H1 (cell line): ENCODE results near the gene OLFM1. TPM values are rescaled to one million over a fixed set of nuclear protein-coding genes. Genes with fewer than 3 reads are reported as not detected.

ENCODE experiments used
- CTCF ChIA-PET: fragments of 300-600 bp; sonication (Branson Sonifier 250); formaldehyde crosslinking; loops from one replicate; lab custom pipeline; 2021; ENCODE audit not compliant: partially characterized antibody; lab: Charles Lee
- POLR2A ChIA-PET: fragments of 300-600 bp; sonication (Branson Sonifier 250); formaldehyde crosslinking; loops from one replicate; lab custom pipeline; 2021; ENCODE audit warnings: inconsistent platforms; ENCODE audit not compliant: partially characterized antibody; lab: Charles Lee
- DNase-seq, 2 experiments: peaks; one replicate each; pipeline versions ENCODE4 v3.0.0 to v3.0.0-alpha.2; 2010 to 2022; ENCODE audit warnings: low spot score in 2 of 2, low read depth in 1 of 2, mixed read lengths in 1 of 2
- FAIRE-seq: peaks from 2 replicates; lab custom pipeline; 2011; peaks lifted over from hg19 to GRCh38; lab: Jason Lieb, UNC
- H2AFZ ChIP-seq: 2 replicates; pipeline ENCODE4 v1.8.1; 2012; ENCODE audit warnings: low read length, inconsistent platforms
- H2AK5ac ChIP-seq: 2 replicates; pipeline ENCODE4 v1.6.1; 2013; ENCODE audit warnings: low read depth, low read length
- H2BK120ac ChIP-seq: replicated peaks from 2 replicates; pipeline ENCODE3; 2013; ENCODE audit warnings: low read depth, low read length, inconsistent platforms
- H2BK12ac ChIP-seq: 2 replicates; pipeline ENCODE4 v1.6.1; 2013; ENCODE audit warnings: low read depth, low read length
- H2BK15ac ChIP-seq: 2 replicates; pipeline ENCODE4 v1.6.1; 2013; ENCODE audit warnings: low read length
- H2BK20ac ChIP-seq: 2 replicates; pipeline ENCODE4 v1.6.1; 2013; ENCODE audit warnings: low read length
- H2BK5ac ChIP-seq: 2 replicates; pipeline ENCODE4 v1.6.1; 2013; ENCODE audit warnings: low read depth, low read length
- H3K14ac ChIP-seq: 2 replicates; pipeline ENCODE4 v1.6.1; 2013; ENCODE audit warnings: inconsistent platforms; ENCODE audit not compliant: insufficient read length
- H3K18ac ChIP-seq: 2 replicates; pipeline ENCODE4 v1.6.1; 2013; ENCODE audit warnings: low read length; ENCODE audit errors: extremely low read depth
- H3K23ac ChIP-seq: 2 replicates; pipeline ENCODE4 v1.6.1; 2013; ENCODE audit warnings: inconsistent platforms; ENCODE audit not compliant: insufficient read length
- H3K23me2 ChIP-seq: 2 replicates; pipeline ENCODE4 v1.6.1; 2013; ENCODE audit warnings: low read depth, low read length
- H3K27ac ChIP-seq: 2 replicates; pipeline ENCODE4 v1.6.1; 2011; ENCODE audit warnings: low read depth, low read length, inconsistent platforms
- H3K27me3 ChIP-seq, 4 experiments: replicated peaks in 1 of 4; 1 replicate in 1 of 4; 2 replicates in 3 of 4; pipeline versions ENCODE4 v1.6.1 to v1.8.1; 2011 to 2013; ENCODE audit warnings: low read length in 3 of 4, mild to moderate bottlenecking in 3 of 4, inconsistent platforms in 2 of 4, mixed read lengths in 2 of 4, moderate library complexity in 1 of 4; ENCODE audit not compliant: control insufficient read depth in 3 of 4, insufficient read depth in 3 of 4; ENCODE audit errors: extremely low read depth in 1 of 4
- H3K36me3 ChIP-seq, 4 experiments: 2 replicates each; pipeline versions ENCODE4 v1.6.1 to v1.8.1; 2011 to 2013; ENCODE audit warnings: mild to moderate bottlenecking in 4 of 4, low read length in 3 of 4, moderate library complexity in 2 of 4, control low read depth in 1 of 4, inconsistent platforms in 1 of 4; ENCODE audit not compliant: insufficient read depth in 4 of 4, control insufficient read depth in 2 of 4
- H3K4ac ChIP-seq: replicated peaks from 2 replicates; pipeline ENCODE3; 2013; ENCODE audit warnings: low read length, low read depth, mixed read lengths, inconsistent platforms; ENCODE audit not compliant: insufficient read length
- H3K4me1 ChIP-seq, 4 experiments: replicated peaks in 1 of 4; 1 replicate in 1 of 4; 2 replicates in 3 of 4; pipeline versions ENCODE4 v1.6.1 to v1.8.1; 2011 to 2013; ENCODE audit warnings: low read length in 3 of 4, inconsistent platforms in 2 of 4, mixed read lengths in 1 of 4; ENCODE audit not compliant: insufficient read depth in 4 of 4, control insufficient read depth in 3 of 4
- H3K4me2 ChIP-seq, 2 experiments: 2 replicates each; pipeline versions ENCODE4 v1.6.1 to v1.8.1; 2011 to 2013; ENCODE audit warnings: low read depth in 2 of 2, low read length in 2 of 2, control low read depth in 1 of 2, inconsistent platforms in 1 of 2, mild to moderate bottlenecking in 1 of 2; ENCODE audit not compliant: insufficient read depth in 1 of 2
- H3K4me3 ChIP-seq, 4 experiments: fragments of 200-600, 300-600 bp in 1 of 4; sonication (generic), shearing (Covaris generic), sonication (Bioruptor Twin) in 1 of 4; 2 replicates each; pipeline versions ENCODE4 v1.5.1 to v1.8.1; 2011 to 2016; ENCODE audit warnings: low read length in 4 of 4, low read depth in 3 of 4, control low read depth in 2 of 4, inconsistent platforms in 2 of 4, mild to moderate bottlenecking in 2 of 4, mixed read lengths in 1 of 4, moderate library complexity in 1 of 4; ENCODE audit not compliant: insufficient read depth in 2 of 4; ENCODE audit errors: extremely low read depth in 1 of 4
- H3K56ac ChIP-seq: replicated peaks from 2 replicates; pipeline ENCODE3; 2013; ENCODE audit warnings: low read depth, mild to moderate bottlenecking, mixed read lengths, low read length, inconsistent platforms; ENCODE audit not compliant: insufficient read length
- H3K79me1 ChIP-seq: 2 replicates; pipeline ENCODE4 v1.6.1; 2013; ENCODE audit warnings: low read depth, low read length, control low read depth
- H3K79me2 ChIP-seq, 2 experiments: 2 replicates each; pipeline versions ENCODE4 v1.6.1 to v1.8.1; 2012 to 2013; ENCODE audit warnings: low read length in 2 of 2, mild to moderate bottlenecking in 2 of 2, inconsistent platforms in 1 of 2; ENCODE audit not compliant: insufficient read depth in 2 of 2, control insufficient read depth in 1 of 2
- H3K9ac ChIP-seq, 4 experiments: replicated peaks in 1 of 4; 1 replicate in 1 of 4; 2 replicates in 3 of 4; pipeline versions ENCODE4 v1.6.1 to v1.8.1; 2011 to 2013; ENCODE audit warnings: low read depth in 3 of 4, low read length in 3 of 4, control low read depth in 2 of 4, mild to moderate bottlenecking in 2 of 4, moderate library complexity in 2 of 4, inconsistent platforms in 1 of 4; ENCODE audit errors: extremely low read depth in 1 of 4
- H3K9me3 ChIP-seq, 2 experiments: 2 replicates each; pipeline versions ENCODE4 v1.6.1 to v1.8.1; 2012 to 2013; ENCODE audit warnings: mild to moderate bottlenecking in 2 of 2, moderate library complexity in 2 of 2, control low read depth in 1 of 2, inconsistent platforms in 1 of 2, low read depth in 1 of 2, low read length in 1 of 2, mixed read lengths in 1 of 2; ENCODE audit not compliant: insufficient read depth in 2 of 2
- H4K20me1 ChIP-seq, 2 experiments: replicated peaks in 1 of 2; 2 replicates each; pipeline versions ENCODE3 to v1.8.1; 2011 to 2013; ENCODE audit warnings: inconsistent platforms in 2 of 2, low read length in 2 of 2, mild to moderate bottlenecking in 1 of 2; ENCODE audit not compliant: insufficient read depth in 2 of 2, control insufficient read depth in 1 of 2
- H4K5ac ChIP-seq: 2 replicates; pipeline ENCODE4 v1.6.1; 2013; ENCODE audit warnings: low read length, low read depth, mixed read lengths, inconsistent platforms; ENCODE audit not compliant: insufficient read length
- H4K8ac ChIP-seq: 2 replicates; pipeline ENCODE4 v1.8.0; 2013; ENCODE audit warnings: mild to moderate bottlenecking, moderate library complexity, low read length, inconsistent platforms; ENCODE audit not compliant: insufficient read depth; ENCODE audit errors: extremely low read depth
- H4K91ac ChIP-seq: replicated peaks from 2 replicates; pipeline ENCODE3; 2013; ENCODE audit warnings: low read length, mixed read lengths, inconsistent platforms; ENCODE audit not compliant: insufficient read length
- CBX5 ChIP-seq: fragments of 300-800, 300-1000 bp; sonication (generic); IDR thresholded peaks from 2 replicates; pipeline ENCODE4 v1.7.1; 2016; ENCODE audit warnings: antibody characterized with exemption, low read length, low read depth
- CHD2 ChIP-seq: IDR thresholded peaks from 2 replicates; pipeline ENCODE4 v1.6.1; 2012; ENCODE audit warnings: low read length, improper control_type of control experiment
- HDAC2 ChIP-seq, 2 experiments: fragments of 300-600 bp in 1 of 2; sonication (generic) in 1 of 2; IDR thresholded peaks; 2 replicates each; pipeline ENCODE4 v1.6.1; 2011 to 2012; ENCODE audit warnings: low read depth in 2 of 2, low read length in 2 of 2, mild to moderate bottlenecking in 2 of 2, moderate library complexity in 2 of 2, borderline replicate concordance in 1 of 2, inconsistent platforms in 1 of 2
- JUN ChIP-seq: IDR thresholded peaks from 2 replicates; pipeline ENCODE4 v1.6.1; 2011; ENCODE audit warnings: low read depth, mild to moderate bottlenecking, improper control_type of control experiment, low read length
- POLR2AphosphoS5 ChIP-seq: IDR thresholded peaks from 2 replicates; pipeline ENCODE4 v1.6.1; 2011; ENCODE audit warnings: low read depth, low read length
- SIN3A ChIP-seq, 2 experiments: IDR thresholded peaks in 1 of 2; conservative IDR thresholded peaks in 1 of 2; 2 replicates each; pipeline ENCODE4 v1.6.1; 2011 to 2012; ENCODE audit warnings: low read length in 2 of 2, improper control_type of control experiment in 1 of 2, low read depth in 1 of 2, mild to moderate bottlenecking in 1 of 2
- SIRT6 ChIP-seq: IDR thresholded peaks from one replicate; pipeline ENCODE4 v1.7.1; 2012; ENCODE audit warnings: low read length, inconsistent platforms
- ZNF274 ChIP-seq: IDR thresholded peaks from 2 replicates; pipeline ENCODE4 v1.7.0; 2012; ENCODE audit warnings: low read length, borderline replicate concordance; ENCODE audit errors: extremely low read depth
- WGBS, 2 experiments: shearing (Covaris generic) in 1 of 2; methylation state at CpG; one replicate each; pipeline versions ENCODE4 v1.1.6 to v1.1.7; 2013 to 2015; ENCODE audit warnings: low lambda C conversion rate in 2 of 2, mixed read lengths in 2 of 2, inconsistent platforms in 1 of 2, low coverage in 1 of 2, missing lambda C conversion rate in 1 of 2; ENCODE audit not compliant: insufficient replicate concordance in 2 of 2, insufficient coverage in 1 of 2, insufficient read length in 1 of 2; ENCODE audit errors: extremely low coverage in 1 of 2, missing lambda C conversion rate in 1 of 2; 5-methylcytosine and 5-hydroxymethylcytosine counted together
- polyA plus RNA-seq, 7 experiments: library from polyadenylated mRNA; depleted of rRNA in 3 of 7; stranded (reverse) in 5 of 7; unstranded in 2 of 7; fragments of >200 nt in 5 of 7; fragments of 200-250 nt in 2 of 7; gene quantifications; 1 replicate in 5 of 7; 2 replicates in 1 of 7; 4 replicates in 1 of 7; pipeline versions ENCODE4 v1.2.1 to v1.2.3, GENCODE V29; 2011 to 2013; ENCODE audit warnings: missing spikeins in 2 of 7, mixed read lengths in 2 of 7
- total RNA-seq: library from RNA; stranded (reverse); fragmentation: NEBNext Ultra II Directional; extraction: Animal tissue kit (Norgen Biotek cat#: 25700); gene quantifications from 2 replicates; pipeline ENCODE4 v1.2.1, GENCODE V29; 2021
- TF ChIP-seq, protein P1 (sequence below): IDR thresholded peaks from 2 replicates; pipeline ENCODE4 v1.6.1; 2012; ENCODE audit warnings: inconsistent platforms

Gene OLFM1
- total and polyA plus RNA-seq, 2 of the 8 experiments (the other 6 are each of a cell fraction or from before 2014, with no cell fraction given): 53.0 to 53.4 TPM

DNA sequence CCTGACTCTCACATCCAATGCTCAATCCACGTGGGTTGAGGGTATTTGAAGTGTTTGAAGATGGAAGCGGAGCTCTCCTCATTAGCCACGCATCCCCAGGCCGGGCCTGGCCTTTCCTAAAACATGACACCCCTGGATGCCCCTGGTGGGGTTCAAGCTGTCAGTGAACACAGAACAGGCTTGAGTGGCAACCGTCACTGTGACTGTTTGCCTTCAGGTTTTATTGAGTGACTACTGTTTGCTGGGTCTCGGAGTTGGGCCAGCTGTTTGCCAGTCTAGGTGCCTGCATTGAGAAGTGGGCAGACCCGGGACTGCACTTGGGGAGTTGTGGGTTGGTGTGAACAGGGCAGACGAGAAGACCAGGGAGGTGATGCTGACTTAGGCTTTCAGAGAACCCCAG lies 7.8 kb upstream of the OLFM1 start:
- Histone ChIP-seq H3K27ac (no peak overlapping the region), H3K56ac (no peak overlapping the region), H2BK12ac (no peak overlapping the region), H3K9me3 (no peaks in the 10 kb centered on the region), H4K20me1 (peaks cover 2 to 16% of the 10 kb centered on the region in 2 experiments), H4K5ac (no peak overlapping the region), H4K8ac (no peak overlapping the region), H2AFZ (no peak overlapping the region), H3K9ac (no peak overlapping the region), H3K23ac (no peak overlapping the region), H3K79me1 (peaks cover 2% of the 10 kb centered on the region), H3K36me3 (no peaks in the 10 kb centered on the region), H4K91ac (no peak overlapping the region), H3K23me2 (peaks cover 8% of the 10 kb centered on the region; the same call in 1 of the 2 replicates), H2BK15ac (no peak overlapping the region), H3K4me3 (no peak overlapping the region), H3K79me2 (no peaks in the 10 kb centered on the region; a peak in 1 of 4 replicates), H3K18ac (no peak overlapping the region), H2AK5ac (no peak overlapping the region), H3K14ac (no peak overlapping the region), H2BK120ac (no peak overlapping the region), H2BK20ac (no peak overlapping the region), H3K4me2 (no peak overlapping the region), H2BK5ac (no peak overlapping the region), H3K4me1 (peaks cover 0 to 12% (median 7%) of the 10 kb centered on the region in 4 experiments; a peak in 6 of 7 replicates), H3K27me3 (peaks cover 0 to 14% (median 14%) of the 10 kb centered on the region in 4 experiments; a peak in 6 of 7 replicates), H3K4ac (no peak overlapping the region)
- FAIRE-seq (no peak), DNase-seq (no peak)
- no peak for TF ChIP-seq CHD2
- no peak for TF ChIP-seq SIRT6
- TF ChIP-seq, protein P1, sequence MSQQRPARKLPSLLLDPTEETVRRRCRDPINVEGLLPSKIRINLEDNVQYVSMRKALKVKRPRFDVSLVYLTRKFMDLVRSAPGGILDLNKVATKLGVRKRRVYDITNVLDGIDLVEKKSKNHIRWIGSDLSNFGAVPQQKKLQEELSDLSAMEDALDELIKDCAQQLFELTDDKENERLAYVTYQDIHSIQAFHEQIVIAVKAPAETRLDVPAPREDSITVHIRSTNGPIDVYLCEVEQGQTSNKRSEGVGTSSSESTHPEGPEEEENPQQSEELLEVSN: no peak
- no peak for TF ChIP-seq POLR2AphosphoS5
- TF ChIP-seq SIN3A (conservative IDR thresholded peaks at IDR 0.05 in 1 of 2, IDR thresholded peaks at IDR 0.05 in 1 of 2; ENCODE audit: low read depth in 1 of 2, low read length in 2 of 2): no peak
- no peak for TF ChIP-seq CBX5
- TF ChIP-seq ZNF274: no peak
- no peak for TF ChIP-seq HDAC2 (IDR thresholded peaks at IDR 0.05; ENCODE audit: borderline replicate concordance in 1 of 2, low read depth in 2 of 2, low read length in 2 of 2)
- TF ChIP-seq JUN: no peak
- WGBS, 2 experiments: 90% methylated on average over 7 of the region's 8 CpGs; no CpG with 5 or more reads in 1 of the 2 experiments
- ChIA-PET POLR2A (interaction anchor here (0.6 kb wide), 1 partner anchor 181 kb away, joined by 3 read pairs; no protein-coding TSS in a partner anchor), CTCF (interaction anchor here (0.9 to 12.6 kb wide), 4 partner anchors 9 to 334 kb away, joined by 3 to 137 read pairs (median 5); no protein-coding TSS in a partner anchor)
